ENCODE data around the gene CREB5. TPM values are rescaled to one million over a fixed set of nuclear protein-coding genes. Genes with fewer than 3 reads are reported as not detected.

Gene CREB5
- total RNA-seq, result 10 to 100 TPM in 2 of 4 donors, 1 to 10 TPM in 2; 6.6 to 18.6 (median 12.6) TPM

- Histone ChIP-seq H3K4me1 (peaks cover 23 to 50% (median 43%) of the 10 kb centered on the region in 4 donors), H3K27me3 (no peaks in the 10 kb centered on the region), H3K36me3 (no peaks in the 10 kb centered on the region), H3K27ac (replicated peaks in 1 of 4) (peak within 1 kb of the TSS in 3 of 4 donors; percentile 91 to 93 (median 92)), H3K4me3 (peak within 1 kb of the TSS; percentile 65 to 85 (median 76)), H3K9me3 (no peaks in the 10 kb centered on the region)
- 84% methylated on average over 8 of the region's 8 CpGs for WGBS
- intact Hi-C loops (cut with DNase I), result no loop called here
- TF ChIP-seq CTCF (IDR thresholded peaks at IDR 0.05), result no peak
- TF ChIP-seq POLR2A (IDR thresholded peaks at IDR 0.05; ENCODE audit: low read depth), result no peak
- TF ChIP-seq EP300 (IDR thresholded peaks at IDR 0.05), result no peak
- TF ChIP-seq POLR2AphosphoS5 (IDR thresholded peaks at IDR 0.05), result no peak
- no peak for DNase-seq (ENCODE audit: extremely low spot score)
Observed at GRCh38 chr7:28411876-28412662, at the start of gene CREB5. CREB5 (plus strand) TSS chr7:28412518; CDS start chr7:28412915, 397 bp downstream.

GRCh38 chr7:28362812-28363211 lies 49.5 kb upstream of the CREB5 start:
- no peaks in the 10 kb centered on the region for H3K27me3 ChIP-seq
- H3K9me3 ChIP-seq, result no peaks in the 10 kb centered on the region
- TF ChIP-seq CTCF (IDR thresholded peaks at IDR 0.05), result peak in 1 of 3 experiments; percentile 2
- no peak for TF ChIP-seq POLR2A (IDR thresholded peaks at IDR 0.05; ENCODE audit: low read depth)
- no peak for DNase-seq (ENCODE audit: extremely low spot score)
- intact Hi-C loops (cut with DNase I), result no loop called here
- no peak overlapping the region for H3K27ac ChIP-seq (replicated peaks in 1 of 4)
- H3K36me3 ChIP-seq, result no peaks in the 10 kb centered on the region
- no peaks in the 10 kb centered on the region for H3K4me1 ChIP-seq
- no peak overlapping the region for H3K4me3 ChIP-seq

- no peak overlapping the region for H3K4me3 ChIP-seq
- H3K4me1 ChIP-seq, result no peaks in the 10 kb centered on the region
- WGBS, result 85% methylated on average over 3 of the region's 3 CpGs
- no peak for DNase-seq (ENCODE audit: extremely low spot score)
- intact Hi-C loops (cut with DNase I), result no loop called here
- H3K9me3 ChIP-seq, result no peaks in the 10 kb centered on the region
- H3K36me3 ChIP-seq, result no peaks in the 10 kb centered on the region
- H3K27me3 ChIP-seq, result no peaks in the 10 kb centered on the region
- no peak for TF ChIP-seq POLR2AphosphoS5 (IDR thresholded peaks at IDR 0.05)
- no peak for TF ChIP-seq POLR2A (IDR thresholded peaks at IDR 0.05; ENCODE audit: low read depth)
- TF ChIP-seq EP300 (IDR thresholded peaks at IDR 0.05), result no peak
- TF ChIP-seq CTCF (IDR thresholded peaks at IDR 0.05), result no peak
- no peak overlapping the region for H3K27ac ChIP-seq (replicated peaks in 1 of 4)
Observed at GRCh38 chr7:28364082-28364481, 48.2 kb upstream of the CREB5 start.

GRCh38 chr7:28369523-28369922 lies 42.8 kb upstream of the CREB5 start:
- Histone ChIP-seq H3K27ac (replicated peaks in 1 of 4) (no peak overlapping the region), H3K9me3 (no peaks in the 10 kb centered on the region), H3K4me1 (peaks cover 0 to 12% (median 8%) of the 10 kb centered on the region in 4 donors), H3K36me3 (no peaks in the 10 kb centered on the region), H3K4me3 (no peak overlapping the region), H3K27me3 (no peaks in the 10 kb centered on the region)
- DNase-seq (ENCODE audit: extremely low spot score), result no peak
- TF ChIP-seq EP300 (IDR thresholded peaks at IDR 0.05) (no peak), POLR2AphosphoS5 (IDR thresholded peaks at IDR 0.05) (no peak), CTCF (IDR thresholded peaks at IDR 0.05) (no peak), POLR2A (IDR thresholded peaks at IDR 0.05; ENCODE audit: low read depth) (no peak)
- WGBS, result 71% methylated on average over 4 of the region's 4 CpGs
- intact Hi-C loops (cut with DNase I), result no loop called here

Measured in esophagus muscularis mucosa (tissue), 4 donors.